OCI-LY1 (cell line): ENCODE measurements around the gene LRCH4.

ENCODE experiments used
- EZH2 ChIP-seq: fragments of 200-600 bp; sonication (generic), shearing (Covaris generic); IDR thresholded peaks from 2 replicates; pipeline ENCODE4 v1.8.0; 2017; ENCODE audit warnings: borderline replicate concordance, mixed run types, mild to moderate bottlenecking, antibody characterized with exemption, low read length, moderate library complexity, mixed read lengths
- TF ChIP-seq, protein P1 (sequence below): fragments of 200-600 bp; sonication (generic), shearing (Covaris generic); IDR thresholded peaks from 2 replicates; pipeline ENCODE4 v1.5.1; 2017; ENCODE audit warnings: mild to moderate bottlenecking, antibody characterized with exemption, low read length, moderate library complexity, mixed read lengths

DNA sequence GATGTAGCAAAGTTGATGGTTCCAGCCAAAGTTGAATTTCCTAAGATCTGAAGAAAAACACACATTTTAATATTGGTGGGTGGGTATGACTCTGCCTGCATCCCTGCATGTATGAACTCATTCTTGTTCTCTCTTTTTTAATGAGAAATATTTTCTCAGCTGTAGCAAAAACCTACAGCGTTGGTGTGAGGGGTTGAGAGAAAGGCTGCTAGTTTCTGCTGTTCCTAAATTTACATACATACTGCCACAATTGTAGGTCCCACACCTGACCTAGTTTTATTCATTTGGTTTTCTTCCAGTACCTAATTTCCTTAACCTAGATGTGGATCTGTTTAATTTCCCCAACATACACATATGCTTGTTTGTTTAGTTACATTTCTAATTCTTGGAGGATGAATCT, 42.3 kb downstream of the LRCH4 start:
- TF ChIP-seq, protein P1, sequence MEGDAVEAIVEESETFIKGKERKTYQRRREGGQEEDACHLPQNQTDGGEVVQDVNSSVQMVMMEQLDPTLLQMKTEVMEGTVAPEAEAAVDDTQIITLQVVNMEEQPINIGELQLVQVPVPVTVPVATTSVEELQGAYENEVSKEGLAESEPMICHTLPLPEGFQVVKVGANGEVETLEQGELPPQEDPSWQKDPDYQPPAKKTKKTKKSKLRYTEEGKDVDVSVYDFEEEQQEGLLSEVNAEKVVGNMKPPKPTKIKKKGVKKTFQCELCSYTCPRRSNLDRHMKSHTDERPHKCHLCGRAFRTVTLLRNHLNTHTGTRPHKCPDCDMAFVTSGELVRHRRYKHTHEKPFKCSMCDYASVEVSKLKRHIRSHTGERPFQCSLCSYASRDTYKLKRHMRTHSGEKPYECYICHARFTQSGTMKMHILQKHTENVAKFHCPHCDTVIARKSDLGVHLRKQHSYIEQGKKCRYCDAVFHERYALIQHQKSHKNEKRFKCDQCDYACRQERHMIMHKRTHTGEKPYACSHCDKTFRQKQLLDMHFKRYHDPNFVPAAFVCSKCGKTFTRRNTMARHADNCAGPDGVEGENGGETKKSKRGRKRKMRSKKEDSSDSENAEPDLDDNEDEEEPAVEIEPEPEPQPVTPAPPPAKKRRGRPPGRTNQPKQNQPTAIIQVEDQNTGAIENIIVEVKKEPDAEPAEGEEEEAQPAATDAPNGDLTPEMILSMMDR = no peak
- no peak for TF ChIP-seq EZH2
